ENCODE data around the gene FRAT2. TPM values are rescaled to one million over a fixed set of nuclear protein-coding genes. Genes with fewer than 3 reads are reported as not detected.
A peak's percentile ranks its signal among the peaks of the same experiment; 100 is the strongest.

The FRAT2 gene
- total RNA-seq, 1 donor from 2014 or later, result 20.4 TPM

DNA sequence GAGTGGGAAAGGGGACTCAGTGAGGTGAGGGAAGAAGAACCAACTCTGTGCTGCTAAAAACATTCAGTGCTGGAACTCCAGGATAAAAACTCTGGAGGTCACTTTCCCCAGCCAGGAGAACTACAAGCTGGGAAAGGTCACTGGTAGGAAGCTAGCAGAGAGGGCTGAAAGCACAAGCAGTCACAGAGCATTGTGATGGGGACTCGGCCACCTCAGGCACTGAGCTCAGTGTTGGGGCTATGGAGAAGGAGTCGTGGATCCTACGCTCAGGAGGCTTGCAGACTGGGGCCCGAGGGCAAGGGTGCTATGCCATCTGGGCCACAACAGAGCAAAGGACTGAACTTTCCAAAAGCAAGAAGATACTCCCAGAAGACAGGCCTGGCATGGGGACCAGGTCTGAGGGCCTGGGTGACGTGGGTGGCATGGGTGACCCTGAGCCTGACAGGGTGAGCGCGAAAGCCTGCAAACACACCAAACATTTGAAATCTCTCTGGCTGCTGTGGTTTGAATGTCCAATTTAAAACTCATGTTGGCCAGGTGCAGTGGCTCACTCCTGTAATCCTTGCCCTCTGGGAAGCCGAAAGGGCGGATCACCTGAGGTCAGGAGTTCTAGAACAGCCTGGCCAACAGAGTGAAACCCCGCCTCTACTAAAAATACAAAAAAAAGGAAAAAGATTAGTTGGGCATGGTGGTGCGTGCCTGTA is 32.3 kb downstream of the FRAT2 start:
- TF ChIP-seq, protein P1, sequence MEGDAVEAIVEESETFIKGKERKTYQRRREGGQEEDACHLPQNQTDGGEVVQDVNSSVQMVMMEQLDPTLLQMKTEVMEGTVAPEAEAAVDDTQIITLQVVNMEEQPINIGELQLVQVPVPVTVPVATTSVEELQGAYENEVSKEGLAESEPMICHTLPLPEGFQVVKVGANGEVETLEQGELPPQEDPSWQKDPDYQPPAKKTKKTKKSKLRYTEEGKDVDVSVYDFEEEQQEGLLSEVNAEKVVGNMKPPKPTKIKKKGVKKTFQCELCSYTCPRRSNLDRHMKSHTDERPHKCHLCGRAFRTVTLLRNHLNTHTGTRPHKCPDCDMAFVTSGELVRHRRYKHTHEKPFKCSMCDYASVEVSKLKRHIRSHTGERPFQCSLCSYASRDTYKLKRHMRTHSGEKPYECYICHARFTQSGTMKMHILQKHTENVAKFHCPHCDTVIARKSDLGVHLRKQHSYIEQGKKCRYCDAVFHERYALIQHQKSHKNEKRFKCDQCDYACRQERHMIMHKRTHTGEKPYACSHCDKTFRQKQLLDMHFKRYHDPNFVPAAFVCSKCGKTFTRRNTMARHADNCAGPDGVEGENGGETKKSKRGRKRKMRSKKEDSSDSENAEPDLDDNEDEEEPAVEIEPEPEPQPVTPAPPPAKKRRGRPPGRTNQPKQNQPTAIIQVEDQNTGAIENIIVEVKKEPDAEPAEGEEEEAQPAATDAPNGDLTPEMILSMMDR (IDR thresholded peaks at IDR 0.05), result no peak
- no peak for DNase-seq
- Histone ChIP-seq H3K27ac (no peak overlapping the region), H3K4me3 (no peak overlapping the region), H3K27me3 (no peaks in the 10 kb centered on the region), H3K4me1 (no peaks in the 10 kb centered on the region), H3K9me3 (no peaks in the 10 kb centered on the region), H3K36me3 (no peaks in the 10 kb centered on the region)
- ATAC-seq, result no peak
- intact Hi-C loops (cut with DNase I), result no loop called here

DNA sequence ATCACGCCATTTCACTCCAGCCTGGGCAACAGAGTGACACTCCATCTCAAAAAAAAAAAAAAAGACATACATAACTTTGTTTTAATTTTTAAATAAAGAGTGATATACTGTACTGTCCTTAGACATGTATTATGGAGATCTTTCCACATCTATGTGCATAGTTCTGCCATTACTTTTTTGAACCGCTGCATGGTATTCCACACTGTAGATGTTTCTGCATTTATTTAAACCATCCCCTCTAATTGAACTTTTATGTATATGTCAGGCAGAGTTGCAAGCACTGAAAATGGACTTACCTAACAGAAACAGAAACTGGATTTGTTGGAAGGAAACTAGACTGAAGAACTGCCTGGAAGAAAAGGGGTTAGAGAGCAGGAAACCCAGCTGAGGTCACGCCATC is 33.5 kb downstream of the FRAT2 start:
- TF ChIP-seq, protein P1 (IDR thresholded peaks at IDR 0.05), result no peak
- no peaks in the 10 kb centered on the region for H3K27me3 ChIP-seq
- H3K4me1 ChIP-seq, result no peaks in the 10 kb centered on the region
- no peak for ATAC-seq
- H3K4me3 ChIP-seq, result no peak overlapping the region
- no peak overlapping the region for H3K27ac ChIP-seq
- no peaks in the 10 kb centered on the region for H3K9me3 ChIP-seq
- no peaks in the 10 kb centered on the region for H3K36me3 ChIP-seq
- intact Hi-C loops (cut with DNase I), result no loop called here
- no peak for DNase-seq

DNA sequence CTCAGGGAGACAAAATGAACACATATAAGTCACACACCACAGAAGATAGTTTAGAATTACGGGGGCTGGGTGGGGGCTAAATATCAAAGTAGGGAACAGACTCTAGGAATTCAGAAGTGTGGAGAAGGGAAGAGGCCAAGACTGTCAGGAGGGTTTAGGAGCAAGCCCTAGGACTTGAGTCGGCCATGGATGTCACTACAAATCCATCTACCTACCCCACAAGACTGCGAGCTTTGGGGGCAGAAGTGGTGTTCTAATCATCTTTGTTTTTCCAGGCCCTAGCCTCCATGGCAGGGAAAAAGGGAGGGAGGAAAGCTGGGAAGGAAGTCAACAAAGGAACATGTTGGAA is 36.3 kb downstream of the FRAT2 start:
- no peak overlapping the region for H3K27ac ChIP-seq
- H3K27me3 ChIP-seq, result no peaks in the 10 kb centered on the region
- intact Hi-C loops (cut with DNase I), result no loop called here
- no peaks in the 10 kb centered on the region for H3K4me1 ChIP-seq
- H3K9me3 ChIP-seq, result no peaks in the 10 kb centered on the region
- no peaks in the 10 kb centered on the region for H3K36me3 ChIP-seq
- ATAC-seq (no peak), DNase-seq (no peak)
- TF ChIP-seq, protein P1 (IDR thresholded peaks at IDR 0.05), result no peak
- H3K4me3 ChIP-seq, result no peak overlapping the region

DNA sequence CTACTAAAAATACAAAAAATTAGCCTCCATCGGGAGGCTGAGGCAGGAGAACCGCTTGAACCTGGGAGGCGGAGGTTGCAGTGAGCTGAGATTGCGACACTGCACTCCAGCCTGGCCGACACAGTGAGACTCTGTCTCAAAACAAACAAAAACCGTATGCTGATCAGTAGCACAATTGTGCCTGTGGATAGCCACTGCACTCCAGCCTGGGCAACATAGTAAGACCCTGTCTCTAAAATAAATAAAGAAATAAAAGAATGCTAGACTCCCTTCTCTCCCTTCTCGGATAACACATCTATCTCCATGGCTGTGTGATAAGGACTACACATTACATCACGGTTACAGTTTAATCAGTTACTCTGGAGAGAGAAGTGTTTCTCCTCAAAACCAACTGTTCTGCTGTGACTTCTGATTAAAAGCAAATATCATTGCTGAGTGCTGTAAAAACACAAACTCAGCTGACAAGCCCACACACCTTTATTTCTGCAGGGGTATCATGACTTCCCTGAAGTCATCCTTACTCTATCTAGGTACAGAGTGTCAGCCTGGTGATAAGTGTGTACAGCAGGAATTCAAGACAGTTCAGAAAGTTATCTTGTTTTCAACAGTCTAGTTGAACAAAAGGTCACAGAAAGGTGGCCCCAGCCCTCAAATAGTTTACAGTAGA is 36.8 kb downstream of the FRAT2 start:
- H3K27me3 ChIP-seq, result no peaks in the 10 kb centered on the region
- intact Hi-C loops (cut with DNase I), result no loop called here
- no peak for DNase-seq
- no peaks in the 10 kb centered on the region for H3K9me3 ChIP-seq
- H3K4me3 ChIP-seq, result no peak overlapping the region
- TF ChIP-seq, protein P1 (IDR thresholded peaks at IDR 0.05), result no peak
- H3K4me1 ChIP-seq, result no peaks in the 10 kb centered on the region
- peak; percentile 66 for ATAC-seq
- no peaks in the 10 kb centered on the region for H3K36me3 ChIP-seq
- no peak overlapping the region for H3K27ac ChIP-seq

DNA sequence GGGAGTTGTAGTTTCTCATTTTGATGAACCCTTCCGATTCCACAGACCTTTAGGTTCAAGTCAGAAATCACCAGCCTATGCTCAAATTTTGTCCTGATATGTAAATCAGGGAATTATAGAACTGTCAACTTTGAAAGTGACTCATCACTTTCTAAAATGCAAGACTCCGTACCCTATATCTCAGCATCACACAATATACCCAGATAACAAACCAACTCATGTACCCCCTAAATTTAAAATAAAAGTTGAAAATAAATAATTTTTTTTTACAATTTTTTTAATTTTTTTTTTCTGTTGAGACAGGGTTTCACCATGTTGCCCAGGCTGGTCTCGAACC is 41.7 kb downstream of the FRAT2 start:
- no peaks in the 10 kb centered on the region for H3K36me3 ChIP-seq
- peaks cover 6% of the 10 kb centered on the region for H3K4me1 ChIP-seq
- DNase-seq, result no peak
- TF ChIP-seq, protein P1 (IDR thresholded peaks at IDR 0.05), result no peak
- H3K27ac ChIP-seq, result no peak overlapping the region
- no peaks in the 10 kb centered on the region for H3K27me3 ChIP-seq
- H3K4me3 ChIP-seq, result no peak overlapping the region
- ATAC-seq, result no peak
- H3K9me3 ChIP-seq, result no peaks in the 10 kb centered on the region
- intact Hi-C loops (cut with DNase I), result no loop called here

Measured in upper lobe of right lung (tissue), 1 donor.